GM18502 (cell line): ENCODE results near the gene CEMP1.

Experiments
- ATAC-seq: cut with Tn5 transposase; IDR thresholded peaks from one replicate; pipeline ENCODE4 v1.9.1; 2021; ENCODE audit warnings: mild to moderate bottlenecking; ENCODE audit not compliant: unreplicated experiment, poor library complexity

CEMP1 gene

GRCh38 chr16:2487903-2488531, 43.2 kb downstream of the CEMP1 start:
- no peak for ATAC-seq

DNA sequence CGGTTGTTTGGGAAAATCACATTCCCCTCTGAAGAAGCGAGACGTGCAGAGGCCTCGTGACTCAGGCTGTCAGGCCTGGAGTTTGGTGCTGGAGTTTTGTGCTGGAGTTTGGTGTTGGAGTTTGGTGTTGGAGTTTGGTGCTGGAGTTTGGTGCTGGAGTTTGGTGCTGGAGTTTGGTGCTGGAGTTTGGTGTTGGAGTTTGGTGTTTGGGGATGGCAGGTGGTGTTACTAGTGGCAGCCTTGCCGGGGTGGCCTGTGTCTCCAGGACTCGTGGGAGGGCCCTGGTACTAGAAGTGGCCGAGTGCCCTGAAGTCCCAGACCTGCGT, 43.7 kb downstream of the CEMP1 start:
- ATAC-seq, result no peak

DNA sequence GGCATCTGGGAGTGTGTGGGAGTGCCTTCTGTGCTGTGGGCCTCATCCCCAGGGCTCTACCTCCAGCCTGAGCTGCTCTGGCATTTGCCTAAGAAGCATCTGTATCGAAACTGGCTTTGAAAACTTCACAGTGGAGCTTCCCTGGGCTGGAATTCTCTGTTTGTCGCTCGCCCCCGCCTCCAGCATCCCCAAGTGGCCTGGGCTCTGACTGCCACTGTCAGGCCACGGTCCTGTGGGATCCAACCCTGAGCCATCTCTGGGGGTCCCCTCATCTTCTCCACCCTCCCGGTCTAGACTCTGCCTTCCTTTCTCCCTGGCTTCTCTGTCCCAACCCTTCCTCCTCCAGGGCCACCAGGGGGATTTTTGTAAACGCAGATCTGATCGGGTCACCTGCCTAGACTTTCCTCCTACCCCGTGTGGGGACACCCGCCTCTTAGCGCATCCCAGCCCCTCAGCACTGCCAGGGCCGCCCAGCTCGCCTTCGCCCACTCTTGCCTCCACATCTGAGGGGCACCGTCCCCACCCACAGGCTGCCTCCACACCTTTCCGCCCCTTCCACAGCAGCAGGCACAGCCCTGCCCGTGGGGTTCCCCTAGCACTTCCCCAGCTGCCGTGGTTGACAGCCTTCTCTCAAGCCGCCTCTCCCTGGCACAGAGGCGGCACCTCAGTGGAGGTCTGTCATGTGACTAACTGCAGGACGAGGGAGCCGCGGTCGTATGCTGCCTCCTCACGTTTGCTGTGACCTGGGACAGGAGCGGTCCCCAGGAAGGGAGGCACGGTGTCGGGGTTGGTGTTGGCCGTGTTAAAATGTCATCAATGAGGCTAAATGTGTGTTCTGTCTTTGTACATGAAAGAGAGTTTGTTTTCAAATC, 44.3 kb downstream of the CEMP1 start:
- ATAC-seq, result peak; percentile 71

- no peak for ATAC-seq
Observed at GRCh38 chr16:2485811-2486507, 45.2 kb downstream of the CEMP1 start.

DNA sequence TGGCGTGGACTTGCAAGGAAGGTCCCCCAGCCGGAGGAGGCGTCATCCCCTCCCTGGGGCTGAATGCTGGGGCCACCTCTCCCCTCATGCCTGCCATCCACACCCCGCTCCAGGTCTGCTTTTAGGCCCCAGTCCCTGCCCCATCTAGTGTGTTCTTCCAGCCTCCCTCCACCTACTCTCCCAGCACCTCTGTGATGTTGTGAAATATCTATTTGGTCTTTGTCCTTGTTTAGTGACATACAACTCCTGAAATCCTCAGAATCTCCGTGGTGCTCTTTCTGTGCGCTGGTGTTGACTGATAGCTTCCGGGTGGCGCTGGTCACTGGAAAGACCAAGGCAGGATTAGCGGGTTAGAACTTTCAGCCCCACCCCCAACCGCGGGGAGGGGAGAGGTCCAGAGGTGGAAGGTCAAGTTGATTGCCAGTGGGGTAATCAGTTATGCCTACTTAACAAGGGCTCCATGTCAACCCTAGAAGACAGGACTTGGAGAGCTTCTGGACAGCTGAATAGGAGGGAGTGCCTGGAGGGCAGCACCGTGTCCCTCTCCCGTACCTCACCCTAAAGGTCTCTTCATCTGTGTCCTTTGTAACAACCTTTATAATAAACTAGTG, 46.2 kb downstream of the CEMP1 start:
- ATAC-seq, result no peak

- no peak for ATAC-seq
Observed at GRCh38 chr16:2483939-2484897, 47.0 kb downstream of the CEMP1 start.

GRCh38 chr16:2482708-2483534, 48.3 kb downstream of the CEMP1 start:
- no peak for ATAC-seq

- no peak for ATAC-seq
Observed at GRCh38 chr16:2482249-2482648, 49.0 kb downstream of the CEMP1 start.

- no peak for ATAC-seq
Observed at GRCh38 chr16:2481676-2482075, 49.5 kb downstream of the CEMP1 start.

DNA sequence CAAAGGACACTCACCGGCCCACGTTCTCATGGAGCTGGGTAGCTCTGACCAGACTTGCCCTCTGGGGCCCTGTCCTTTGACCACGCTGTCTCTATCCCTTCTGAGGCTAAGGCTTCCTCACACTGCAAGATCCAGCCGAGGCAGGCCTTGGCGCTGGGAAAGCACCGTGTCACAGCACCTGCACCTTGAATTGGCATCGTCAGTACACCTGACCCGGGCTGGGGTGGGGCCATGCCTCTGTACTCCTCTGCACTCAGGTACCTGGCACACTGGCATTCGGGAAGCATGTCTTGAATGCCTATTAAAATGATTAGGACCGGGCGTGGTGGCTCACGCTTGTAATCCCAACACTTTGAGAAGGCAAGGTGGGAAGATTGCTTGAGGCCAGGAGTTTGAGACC, 50.3 kb downstream of the CEMP1 start:
- no peak for ATAC-seq
